Colonic mucosa (tissue), 4 donors: ENCODE measurements around the gene FHIT. TPM values are rescaled to one million over a fixed set of nuclear protein-coding genes. Genes with fewer than 3 reads are reported as not detected.

Experiments
- DNase-seq: peaks from one replicate; pipeline ENCODE4 v3.0.0-alpha.2; 2020
- H3K27ac ChIP-seq: fragments of 200-600 bp; one replicate; pipeline ENCODE4 v1.8.0; 2021
- H3K27me3 ChIP-seq: fragments of 200-600 bp; one replicate; pipeline ENCODE4 v1.8.0; 2021
- H3K36me3 ChIP-seq: fragments of 200-600 bp; one replicate; pipeline ENCODE4 v1.8.0; 2021
- H3K4me1 ChIP-seq: fragments of 200-600 bp; one replicate; pipeline ENCODE4 v1.8.0; 2021; ENCODE audit warnings: mild to moderate bottlenecking
- H3K4me3 ChIP-seq: fragments of 200-600 bp; one replicate; pipeline ENCODE4 v1.8.0; 2021
- H3K9ac ChIP-seq, 2 donors: one replicate each; pipeline ENCODE4 v1.7.0; 2013; ENCODE audit warnings: control low read depth in 2 of 2, low read depth in 2 of 2, low read length in 2 of 2
- H3K9me3 ChIP-seq: fragments of 200-600 bp; one replicate; pipeline ENCODE4 v1.8.0; 2021
- intact Hi-C: fragments of 100-400 bp; cut with DNase I; formaldehyde crosslinking; loops from one replicate; pipeline ENCODE4 v1.14.1; 2022
- total RNA-seq, 2 donors: library from RNA; stranded (reverse); fragmentation: NEBNext Ultra II Directional in 1 of 2; extraction: Animal tissue kit (Norgen Biotek cat#: 25700) in 1 of 2; gene quantifications; one replicate each; pipeline ENCODE4 v1.2.1, GENCODE V29; 2021
- TF ChIP-seq, protein P1 (sequence below): fragments of 200-600 bp; IDR thresholded peaks from one replicate; pipeline ENCODE4 v1.8.0; 2022; ENCODE audit warnings: antibody characterized with exemption, mild to moderate bottlenecking
- donor health status: healthy.
- donor health status: DM: no; HTN: no; CAD: no.
- donor health status: DM: no; HTN: no; CAD: no.

FHIT gene
- total RNA-seq, 2 donors from 2014 or later, result 7.7 to 9.4 TPM

GRCh38 chr3:60395173-60395762 lies 856.0 kb downstream of the FHIT start:
- no peaks in the 10 kb centered on the region for H3K4me1 ChIP-seq
- no peak overlapping the region for H3K27ac ChIP-seq
- H3K9ac ChIP-seq, result no peak overlapping the region
- TF ChIP-seq, protein P1, sequence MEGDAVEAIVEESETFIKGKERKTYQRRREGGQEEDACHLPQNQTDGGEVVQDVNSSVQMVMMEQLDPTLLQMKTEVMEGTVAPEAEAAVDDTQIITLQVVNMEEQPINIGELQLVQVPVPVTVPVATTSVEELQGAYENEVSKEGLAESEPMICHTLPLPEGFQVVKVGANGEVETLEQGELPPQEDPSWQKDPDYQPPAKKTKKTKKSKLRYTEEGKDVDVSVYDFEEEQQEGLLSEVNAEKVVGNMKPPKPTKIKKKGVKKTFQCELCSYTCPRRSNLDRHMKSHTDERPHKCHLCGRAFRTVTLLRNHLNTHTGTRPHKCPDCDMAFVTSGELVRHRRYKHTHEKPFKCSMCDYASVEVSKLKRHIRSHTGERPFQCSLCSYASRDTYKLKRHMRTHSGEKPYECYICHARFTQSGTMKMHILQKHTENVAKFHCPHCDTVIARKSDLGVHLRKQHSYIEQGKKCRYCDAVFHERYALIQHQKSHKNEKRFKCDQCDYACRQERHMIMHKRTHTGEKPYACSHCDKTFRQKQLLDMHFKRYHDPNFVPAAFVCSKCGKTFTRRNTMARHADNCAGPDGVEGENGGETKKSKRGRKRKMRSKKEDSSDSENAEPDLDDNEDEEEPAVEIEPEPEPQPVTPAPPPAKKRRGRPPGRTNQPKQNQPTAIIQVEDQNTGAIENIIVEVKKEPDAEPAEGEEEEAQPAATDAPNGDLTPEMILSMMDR, result no peak
- DNase-seq, result no peak
- no peaks in the 10 kb centered on the region for H3K9me3 ChIP-seq
- intact Hi-C loops, result no loop called here
- no peaks in the 10 kb centered on the region for H3K27me3 ChIP-seq
- no peaks in the 10 kb centered on the region for H3K36me3 ChIP-seq
- no peak overlapping the region for H3K4me3 ChIP-seq

DNA sequence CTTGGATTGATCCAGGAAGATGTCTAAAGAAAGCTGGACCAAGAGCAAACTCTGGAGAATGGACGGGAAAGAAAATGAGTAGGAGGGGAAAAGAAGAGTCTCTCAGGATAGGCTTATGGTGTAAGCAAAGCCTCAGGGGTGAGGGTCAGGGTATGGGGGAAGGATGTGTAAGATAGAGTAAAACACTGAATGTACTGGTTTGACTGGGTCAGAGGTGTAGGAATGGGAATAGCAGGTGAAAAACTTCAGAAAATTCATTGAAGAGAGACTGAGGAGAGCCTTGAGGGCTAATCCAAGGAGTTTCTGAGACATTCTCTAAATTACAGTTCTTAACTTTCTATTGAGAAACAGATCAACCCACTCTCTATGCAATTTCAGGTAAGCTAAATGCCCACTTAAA lies 857.3 kb downstream of the FHIT start:
- Histone ChIP-seq H3K27me3 (no peaks in the 10 kb centered on the region), H3K27ac (no peak overlapping the region), H3K9me3 (no peaks in the 10 kb centered on the region), H3K4me1 (no peaks in the 10 kb centered on the region), H3K36me3 (no peaks in the 10 kb centered on the region), H3K4me3 (no peak overlapping the region), H3K9ac (no peak overlapping the region)
- TF ChIP-seq, protein P1, result no peak
- intact Hi-C loops, result no loop called here
- no peak for DNase-seq

DNA sequence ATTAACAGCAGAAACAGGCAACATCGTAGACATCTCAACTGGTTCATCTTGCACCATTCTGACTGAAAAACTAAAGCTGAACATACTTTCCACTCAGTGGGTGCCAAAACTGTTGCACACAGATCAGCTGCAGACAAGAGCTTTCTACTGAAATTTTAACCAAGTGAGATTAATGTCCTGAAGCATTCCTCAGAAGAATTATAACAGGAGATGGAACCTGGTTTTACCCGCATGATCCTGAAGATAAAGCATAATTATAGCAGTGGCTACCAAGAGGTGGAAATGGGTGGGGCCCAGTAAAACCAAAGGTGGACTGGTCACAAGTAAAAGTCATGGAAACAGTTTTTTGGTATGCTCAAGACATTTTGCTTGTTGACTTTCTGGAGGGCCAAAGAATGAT lies 858.8 kb downstream of the FHIT start:
- no peak overlapping the region for H3K9ac ChIP-seq
- no peaks in the 10 kb centered on the region for H3K4me1 ChIP-seq
- H3K36me3 ChIP-seq, result no peaks in the 10 kb centered on the region
- TF ChIP-seq, protein P1, result no peak
- H3K9me3 ChIP-seq, result no peaks in the 10 kb centered on the region
- H3K27ac ChIP-seq, result no peak overlapping the region
- DNase-seq, result no peak
- intact Hi-C loops, result no loop called here
- H3K27me3 ChIP-seq, result no peaks in the 10 kb centered on the region
- no peak overlapping the region for H3K4me3 ChIP-seq

GRCh38 chr3:60391292-60391691 lies 860.0 kb downstream of the FHIT start:
- no peak overlapping the region for H3K4me3 ChIP-seq
- H3K36me3 ChIP-seq, result no peaks in the 10 kb centered on the region
- DNase-seq, result no peak
- H3K9me3 ChIP-seq, result no peaks in the 10 kb centered on the region
- H3K27ac ChIP-seq, result no peak overlapping the region
- no peak overlapping the region for H3K9ac ChIP-seq
- no peaks in the 10 kb centered on the region for H3K4me1 ChIP-seq
- no peaks in the 10 kb centered on the region for H3K27me3 ChIP-seq
- intact Hi-C loops, result no loop called here
- TF ChIP-seq, protein P1, result no peak

DNA sequence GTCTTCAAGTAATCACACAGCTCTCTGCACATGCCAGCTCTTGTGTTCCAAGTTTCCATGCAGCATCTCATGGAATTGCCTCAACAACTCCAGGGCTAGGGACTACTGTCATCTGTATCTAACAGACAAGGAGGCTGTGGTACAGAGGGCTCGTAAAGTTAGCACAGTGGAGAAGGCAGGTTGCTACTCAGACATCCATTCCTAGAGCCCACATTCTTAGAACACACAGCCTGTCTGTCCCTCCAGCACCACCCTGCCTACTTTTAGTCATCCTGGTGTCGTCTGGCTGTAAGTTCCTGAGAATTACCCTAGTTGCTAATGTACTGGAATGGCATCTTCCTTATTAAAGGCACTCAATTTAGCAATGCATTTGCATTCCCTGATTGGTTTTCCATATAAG lies 862.5 kb downstream of the FHIT start:
- intact Hi-C loops, result no loop called here
- DNase-seq, result no peak
- TF ChIP-seq, protein P1, result no peak

More for the DNA sequence above, 862.5 kb downstream of the FHIT start:
- Histone ChIP-seq H3K9me3 (no peaks in the 10 kb centered on the region), H3K4me1 (no peaks in the 10 kb centered on the region), H3K9ac (no peak overlapping the region), H3K36me3 (no peaks in the 10 kb centered on the region), H3K27me3 (no peaks in the 10 kb centered on the region), H3K4me3 (no peak overlapping the region), H3K27ac (no peak overlapping the region)
